Measurements from ENCODE around the gene RIN2.

- TF ChIP-seq CREB5 (CRISPR knock-in tag; IDR thresholded peaks at IDR 0.05; ENCODE audit: low read depth) (no peak), RARB (CRISPR knock-in tag; IDR thresholded peaks at IDR 0.05) (no peak)
Observed at GRCh38 chr20:19770375-19770774, 12.3 kb downstream of the RIN2 start.

Measured in SK-N-SH treated with all-trans-retinoic acid at 6 μM for 48 hours (cell line).